ENCODE results near the gene STXBP4.

- no peak for TF ChIP-seq EZH2 (IDR thresholded peaks at IDR 0.05; ENCODE audit: borderline replicate concordance, low read length)
- no peak for TF ChIP-seq CTCF (IDR thresholded peaks at IDR 0.05; ENCODE audit: low read length)
Observed at GRCh38 chr17:54941285-54941684, 27.3 kb upstream of the STXBP4 start.

All from OCI-LY1 (cell line).